ENCODE measurements around the gene GABBR2.

DNA sequence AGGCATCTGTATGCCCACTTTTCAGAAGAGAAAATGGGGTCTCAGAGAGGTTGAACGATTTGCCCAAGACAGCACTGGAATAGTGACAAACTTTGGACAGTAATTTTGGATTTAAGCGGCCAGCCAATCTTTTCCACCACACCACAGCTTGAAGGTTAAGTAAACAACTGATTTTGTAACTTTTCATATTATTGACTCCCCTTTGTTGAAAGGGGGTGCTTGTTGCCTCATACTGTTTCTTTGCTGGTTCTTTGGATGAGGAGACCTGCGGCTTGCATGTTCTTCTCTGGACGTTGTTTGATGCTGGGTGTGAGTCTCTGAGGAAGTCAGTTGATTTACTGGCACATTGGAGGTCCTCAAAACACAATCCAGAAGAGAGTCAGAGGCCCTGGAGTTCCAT lies 11.7 kb upstream of the GABBR2 start:
- TF ChIP-seq CTCF (IDR thresholded peaks at IDR 0.05): no peak
- no peak for TF ChIP-seq EZH2 (IDR thresholded peaks at IDR 0.05; ENCODE audit: borderline replicate concordance, insufficient read depth, low read depth, low read length, poor library complexity, severe bottlenecking)

Measured in B cell (primary cell).